ENCODE results near the gene ANKRD13B.

Gene ANKRD13B

DNA sequence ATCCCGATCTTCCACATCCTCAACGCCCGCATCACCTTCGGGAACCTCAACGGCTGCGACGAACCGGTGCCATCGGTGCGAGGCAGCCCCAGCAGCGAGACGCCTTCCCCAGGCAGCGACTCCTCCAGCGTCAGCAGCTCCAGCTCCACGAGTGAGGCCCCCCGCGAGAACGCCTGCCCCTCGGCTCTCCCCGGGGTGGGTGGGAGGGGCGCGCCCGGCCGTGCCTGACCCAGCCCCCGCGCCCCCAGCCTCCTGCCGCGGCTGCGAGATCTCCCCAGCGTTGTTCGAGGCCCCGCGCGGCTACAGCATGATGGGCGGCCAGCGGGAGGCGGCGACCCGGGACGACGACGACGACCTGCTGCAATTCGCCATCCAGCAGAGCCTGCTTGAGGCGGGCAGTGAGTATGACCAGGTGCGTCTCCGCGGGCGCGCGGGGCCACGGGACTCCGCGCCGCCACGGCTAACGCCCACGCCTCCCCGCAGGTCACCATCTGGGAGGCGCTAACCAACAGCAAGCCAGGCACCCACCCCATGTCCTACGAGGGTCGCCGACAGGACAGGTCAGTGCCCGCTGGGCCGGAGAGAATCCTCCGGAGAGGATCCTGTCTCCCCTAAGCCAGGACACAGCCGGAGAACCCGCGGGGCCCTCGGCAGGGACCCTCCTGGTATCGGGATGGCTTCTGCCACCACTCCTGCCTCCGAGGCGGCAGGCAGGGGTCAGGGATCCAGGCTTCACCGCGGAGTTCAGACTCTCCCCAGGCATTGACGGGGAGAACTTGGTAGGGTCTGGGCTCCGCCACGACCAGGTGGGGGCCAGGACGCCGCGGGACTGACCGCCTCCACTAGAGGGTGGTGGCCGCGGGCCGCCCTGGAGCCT, 19.7 kb downstream of the ANKRD13B start:
- Histone ChIP-seq H3K9ac (ENCODE audit: low read length) (no peak overlapping the region), H4K20me1 (ENCODE audit: insufficient read depth, low read length) (peaks cover 6% of the 10 kb centered on the region), H3K4me3 (ENCODE audit: low read length) (no peak overlapping the region)

GRCh38 chr17:29613352-29613837, 20.5 kb downstream of the ANKRD13B start:
- peaks cover 6% of the 10 kb centered on the region for H4K20me1 ChIP-seq (ENCODE audit: insufficient read depth, low read length)
- H3K4me1 ChIP-seq (ENCODE audit: low read length), result peaks cover 11% of the 10 kb centered on the region; the same call in 1 of the 2 replicates
- no peaks in the 10 kb centered on the region for H3K79me2 ChIP-seq (ENCODE audit: low read length)
- no peak overlapping the region for H2AFZ ChIP-seq (ENCODE audit: low read depth, low read length)
- H3K27ac ChIP-seq (ENCODE audit: low read length), result no peak overlapping the region
- H3K27me3 ChIP-seq (ENCODE audit: low read depth, low read length), result no peaks in the 10 kb centered on the region
- H3K9me3 ChIP-seq (ENCODE audit: insufficient read depth, low read length), result no peaks in the 10 kb centered on the region
- no peak for TF ChIP-seq CTCF (IDR thresholded peaks at IDR 0.05; ENCODE audit: low read depth, low read length)
- no peak for TF ChIP-seq EZH2phosphoT487 (IDR thresholded peaks at IDR 0.05; ENCODE audit: low read depth)
- H3K36me3 ChIP-seq (replicated peaks; ENCODE audit: low read depth, low read length), result peaks cover 4% of the 10 kb centered on the region
- no peak overlapping the region for H3K9ac ChIP-seq (ENCODE audit: low read length)
- H3K4me2 ChIP-seq (ENCODE audit: low read length), result no peak overlapping the region
- no peak overlapping the region for H3K4me3 ChIP-seq (ENCODE audit: low read length)

More for the DNA sequence above, 19.7 kb downstream of the ANKRD13B start:
- Histone ChIP-seq H3K36me3 (replicated peaks; ENCODE audit: low read depth, low read length) (peaks cover 4% of the 10 kb centered on the region), H3K79me2 (ENCODE audit: low read length) (no peaks in the 10 kb centered on the region), H3K4me2 (ENCODE audit: low read length) (no peak overlapping the region), H3K27me3 (ENCODE audit: low read depth, low read length) (no peaks in the 10 kb centered on the region), H3K27ac (ENCODE audit: low read length) (no peak overlapping the region), H3K9me3 (ENCODE audit: insufficient read depth, low read length) (no peaks in the 10 kb centered on the region), H3K4me1 (ENCODE audit: low read length) (peaks cover 8% of the 10 kb centered on the region; the same call in 1 of the 2 replicates), H2AFZ (ENCODE audit: low read depth, low read length) (no peak overlapping the region)
- TF ChIP-seq EZH2phosphoT487 (IDR thresholded peaks at IDR 0.05; ENCODE audit: low read depth), result no peak
- no peak for TF ChIP-seq CTCF (IDR thresholded peaks at IDR 0.05; ENCODE audit: low read depth, low read length)

DNA sequence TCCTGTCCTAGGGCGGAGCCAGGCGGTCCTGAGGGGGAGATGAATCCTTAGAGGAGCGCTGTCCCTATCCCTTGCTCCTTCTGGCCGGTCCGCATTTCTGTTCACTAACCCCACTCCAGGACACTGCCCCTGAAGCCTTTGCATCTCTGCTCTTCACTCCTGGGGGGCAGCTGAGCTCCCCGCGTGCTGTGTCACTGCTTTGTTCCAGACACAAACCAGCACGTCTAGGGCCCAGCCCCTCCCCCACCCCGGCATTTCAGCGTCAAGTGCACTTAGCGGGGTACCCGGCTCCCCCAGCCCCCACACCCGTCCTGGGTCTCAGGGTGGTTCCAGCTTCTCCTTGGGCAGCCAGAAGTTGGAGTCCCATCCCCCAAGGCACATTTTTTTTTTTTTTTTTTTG, 20.9 kb downstream of the ANKRD13B start:
- no peaks in the 10 kb centered on the region for H3K9me3 ChIP-seq (ENCODE audit: insufficient read depth, low read length)
- peaks cover 13% of the 10 kb centered on the region; the same call in 1 of the 2 replicates for H3K4me1 ChIP-seq (ENCODE audit: low read length)
- peaks cover 6% of the 10 kb centered on the region for H4K20me1 ChIP-seq (ENCODE audit: insufficient read depth, low read length)
- peaks cover 4% of the 10 kb centered on the region for H3K36me3 ChIP-seq (replicated peaks; ENCODE audit: low read depth, low read length)
- H3K27me3 ChIP-seq (ENCODE audit: low read depth, low read length), result no peaks in the 10 kb centered on the region
- no peak overlapping the region for H3K9ac ChIP-seq (ENCODE audit: low read length)
- TF ChIP-seq EZH2phosphoT487 (IDR thresholded peaks at IDR 0.05; ENCODE audit: low read depth) (no peak), CTCF (IDR thresholded peaks at IDR 0.05; ENCODE audit: low read depth, low read length) (no peak)
- H3K79me2 ChIP-seq (ENCODE audit: low read length), result no peaks in the 10 kb centered on the region
- H3K4me3 ChIP-seq (ENCODE audit: low read length), result no peak overlapping the region
- no peak overlapping the region for H2AFZ ChIP-seq (ENCODE audit: low read depth, low read length)
- H3K4me2 ChIP-seq (ENCODE audit: low read length), result no peak overlapping the region
- H3K27ac ChIP-seq (ENCODE audit: low read length), result no peak overlapping the region

GRCh38 chr17:29614349-29615047, 21.6 kb downstream of the ANKRD13B start:
- TF ChIP-seq CTCF (IDR thresholded peaks at IDR 0.05; ENCODE audit: low read depth, low read length) (no peak), EZH2phosphoT487 (IDR thresholded peaks at IDR 0.05; ENCODE audit: low read depth) (no peak)
- Histone ChIP-seq H4K20me1 (ENCODE audit: insufficient read depth, low read length) (peaks cover 6% of the 10 kb centered on the region), H3K4me2 (ENCODE audit: low read length) (peak overlapping the region; percentile 84), H3K79me2 (ENCODE audit: low read length) (no peaks in the 10 kb centered on the region), H3K27ac (ENCODE audit: low read length) (no peak overlapping the region), H3K27me3 (ENCODE audit: low read depth, low read length) (no peaks in the 10 kb centered on the region), H3K4me3 (ENCODE audit: low read length) (peak overlapping the region; percentile 64; the same call in 1 of the 2 replicates), H2AFZ (ENCODE audit: low read depth, low read length) (no peak overlapping the region), H3K4me1 (ENCODE audit: low read length) (peaks cover 13% of the 10 kb centered on the region; the same call in 1 of the 2 replicates), H3K9ac (ENCODE audit: low read length) (no peak overlapping the region), H3K36me3 (replicated peaks; ENCODE audit: low read depth, low read length) (peaks cover 4% of the 10 kb centered on the region), H3K9me3 (ENCODE audit: insufficient read depth, low read length) (no peaks in the 10 kb centered on the region)
